HepG2 (cell line): ENCODE measurements around the gene KCNK5. TPM values are rescaled to one million over a fixed set of nuclear protein-coding genes. Genes with fewer than 3 reads are reported as not detected.

Experiments
- ATAC-seq: fragments of 200-7000 bp; cut with Tn5 transposase; 3 replicates; pipeline ENCODE4 v1.9.1; 2020; ENCODE audit warnings: mild to moderate bottlenecking, moderate library complexity
- BruUV-seq: library from RNA; stranded (reverse); fragments of 400-500 nt; replicated peaks from 2 replicates; lab custom pipeline; 2021; lab: Mats Ljungman, UMichigan
- CTCF ChIA-PET: fragments of 300-600 bp; formaldehyde crosslinking; extraction: SDS; loops from one replicate; lab custom pipeline; 2021; ENCODE audit warnings: low total read pairs, inconsistent platforms, low intra/inter-chr PET ratio; lab: Yijun Ruan, JAX
- POLR2A ChIA-PET: fragments of 350-600 bp; sonication (Branson Sonifier 250); formaldehyde crosslinking; loops from one replicate; lab custom pipeline; 2020; ENCODE audit warnings: antibody characterized with exemption, inconsistent platforms; lab: Yijun Ruan, JAX
- DNase-seq: peaks from one replicate; pipeline ENCODE4 v3.0.0-alpha.2; 2015; ENCODE audit warnings: low spot score
- FAIRE-seq: peaks from 3 replicates; lab custom pipeline; 2011; peaks lifted over from hg19 to GRCh38; lab: Jason Lieb, UNC
- H2AFZ ChIP-seq: one replicate; pipeline ENCODE4 v1.6.1; 2011; ENCODE audit warnings: low read length, inconsistent platforms
- H3K27ac ChIP-seq: fragments of 300-600 bp; 3 replicates; pipeline ENCODE4 v1.8.0; 2011; ENCODE audit warnings: mixed run types, mild to moderate bottlenecking, mixed read lengths, low read length, inconsistent platforms; ENCODE audit not compliant: insufficient read depth; ENCODE audit errors: extremely low read length
- H3K27me3 ChIP-seq, 2 experiments: fragments of 200-600 bp in 1 of 2; 2 replicates in 1 of 2; 3 replicates in 1 of 2; pipeline versions ENCODE4 v1.6.0 to v1.8.0; 2011; ENCODE audit warnings: low read length in 2 of 2, mild to moderate bottlenecking in 2 of 2, moderate library complexity in 2 of 2, inconsistent platforms in 1 of 2; ENCODE audit not compliant: insufficient read depth in 2 of 2, control insufficient read depth in 1 of 2
- H3K36me3 ChIP-seq, 2 experiments: fragments of 200-600 bp in 1 of 2; replicated peaks in 1 of 2; 2 replicates in 1 of 2; 3 replicates in 1 of 2; pipeline versions ENCODE4 v1.5.1 to v1.8.0; 2011; ENCODE audit warnings: low read length in 2 of 2, inconsistent platforms in 1 of 2; ENCODE audit not compliant: insufficient read depth in 2 of 2, control insufficient read depth in 1 of 2
- H3K4me1 ChIP-seq: 2 replicates; pipeline ENCODE4 v1.5.1; 2012; ENCODE audit warnings: low read length, inconsistent platforms; ENCODE audit not compliant: insufficient read depth
- H3K4me2 ChIP-seq: 2 replicates; pipeline ENCODE4 v1.6.0; 2011; ENCODE audit warnings: low read depth, low read length, inconsistent platforms
- H3K4me3 ChIP-seq, 3 experiments: fragments of 200-600 bp in 1 of 3; sonication (generic), shearing (Covaris generic) in 1 of 3; replicated peaks in 1 of 3; 2 replicates each; pipeline ENCODE4 v1.5.1; 2011 to 2016; ENCODE audit warnings: low read length in 3 of 3, inconsistent platforms in 2 of 3, low read depth in 2 of 3, mild to moderate bottlenecking in 2 of 3, control low read depth in 1 of 3, mixed read lengths in 1 of 3; ENCODE audit not compliant: insufficient read depth in 1 of 3
- H3K79me2 ChIP-seq: one replicate; pipeline ENCODE4 v1.6.1; 2011; ENCODE audit warnings: low read length, inconsistent platforms; ENCODE audit not compliant: insufficient read depth
- H3K9ac ChIP-seq: 2 replicates; pipeline ENCODE4 v1.6.0; 2011; ENCODE audit warnings: mild to moderate bottlenecking, low read depth, low read length, inconsistent platforms; ENCODE audit not compliant: insufficient read depth
- H3K9me3 ChIP-seq: 2 replicates; pipeline ENCODE4 v1.5.1; 2012; ENCODE audit warnings: mild to moderate bottlenecking, low read length
- H4K20me1 ChIP-seq: 2 replicates; pipeline ENCODE4 v1.6.0; 2011; ENCODE audit warnings: inconsistent platforms, mild to moderate bottlenecking, low read length, moderate library complexity; ENCODE audit not compliant: insufficient read depth
- FOXK1 ChIP-seq: sonication (generic); formaldehyde crosslinking; IDR thresholded peaks from 2 replicates; pipeline ENCODE4 v1.4.0; 2020; ENCODE audit warnings: low read depth, missing genetic modification reagents, borderline replicate concordance
- FOXM1 ChIP-seq: sonication (generic); formaldehyde crosslinking; IDR thresholded peaks from 2 replicates; pipeline ENCODE4 v1.5.0; 2020; ENCODE audit warnings: missing genetic modification reagents
- GTF2F1 ChIP-seq: fragments of 150-350 bp; IDR thresholded peaks from 2 replicates; pipeline ENCODE4 v1.6.1; 2014; ENCODE audit warnings: low read length
- JDP2 ChIP-seq: sonication (generic); formaldehyde crosslinking; IDR thresholded peaks from 2 replicates; pipeline ENCODE4 v1.8.1; 2022; ENCODE audit warnings: missing genetic modification reagents, borderline replicate concordance
- MAFK ChIP-seq, 2 experiments: IDR thresholded peaks in 1 of 2; conservative IDR thresholded peaks in 1 of 2; 2 replicates each; pipeline ENCODE4 v1.6.1; 2011; ENCODE audit warnings: improper control_type of control experiment in 2 of 2, low read length in 2 of 2
- MLLT10 ChIP-seq: sonication (generic); formaldehyde crosslinking; IDR thresholded peaks from 2 replicates; pipeline ENCODE4 v1.4.0; 2020; ENCODE audit warnings: missing genetic modification reagents
- MZF1 ChIP-seq: sonication (generic); formaldehyde crosslinking; IDR thresholded peaks from 2 replicates; pipeline ENCODE4 v1.8.1; 2023; ENCODE audit warnings: mild to moderate bottlenecking, missing genetic modification reagents, borderline replicate concordance
- REPIN1 ChIP-seq: sonication (generic); formaldehyde crosslinking; IDR thresholded peaks from 2 replicates; pipeline ENCODE4 v1.8.0; 2022; ENCODE audit warnings: missing genetic modification reagents, low read depth, mild to moderate bottlenecking, borderline replicate concordance
- SETDB1 ChIP-seq: sonication (generic); formaldehyde crosslinking; IDR thresholded peaks from 2 replicates; pipeline ENCODE4 v1.5.1; 2020; ENCODE audit warnings: missing genetic modification reagents, mild to moderate bottlenecking, borderline replicate concordance
- TBP ChIP-seq: sonication (generic); formaldehyde crosslinking; IDR thresholded peaks from 2 replicates; pipeline ENCODE4 v1.5.0; 2020; ENCODE audit warnings: missing genetic modification reagents
- TGIF2 ChIP-seq: IDR thresholded peaks from 2 replicates; pipeline ENCODE4 v1.6.1; 2016; ENCODE audit warnings: control low read depth, missing compliant biosample characterization
- TRIM24 ChIP-seq: sonication (generic); formaldehyde crosslinking; IDR thresholded peaks from 2 replicates; pipeline ENCODE4 v1.8.0; 2022; ENCODE audit warnings: mild to moderate bottlenecking, missing genetic modification reagents
- U2AF1 ChIP-seq: fragments of 200-400 bp; formaldehyde crosslinking; optimal IDR thresholded peaks from 2 replicates; pipeline ENCODE3; 2017; ENCODE audit warnings: mild to moderate bottlenecking, low read depth, low read length
- ZBTB3 ChIP-seq: sonication (generic); formaldehyde crosslinking; IDR thresholded peaks from 2 replicates; pipeline ENCODE4 v1.4.0; 2020; ENCODE audit warnings: low read depth, mild to moderate bottlenecking, moderate library complexity, missing genetic modification reagents, borderline replicate concordance
- ZNF10 ChIP-seq: sonication (generic); formaldehyde crosslinking; IDR thresholded peaks from 2 replicates; pipeline ENCODE4 v1.4.0; 2020; ENCODE audit warnings: mild to moderate bottlenecking, low read depth, missing genetic modification reagents, borderline replicate concordance
- ZNF17 ChIP-seq: sonication (generic); formaldehyde crosslinking; IDR thresholded peaks from 2 replicates; pipeline ENCODE4 v1.5.0; 2020; ENCODE audit warnings: mild to moderate bottlenecking, missing genetic modification reagents
- ZNF207 ChIP-seq: fragments of 450-650 bp; IDR thresholded peaks from 2 replicates; pipeline ENCODE4 v1.6.1; 2016; ENCODE audit warnings: antibody characterized with exemption, borderline replicate concordance
- ZNF264 ChIP-seq: sonication (generic); formaldehyde crosslinking; IDR thresholded peaks from 2 replicates; pipeline ENCODE4 v1.4.0; 2020; ENCODE audit warnings: missing genetic modification reagents
- ZNF337 ChIP-seq: sonication (generic); formaldehyde crosslinking; IDR thresholded peaks from 2 replicates; pipeline ENCODE4 v1.5.1; 2020; ENCODE audit warnings: missing genetic modification reagents, low read depth, mild to moderate bottlenecking, borderline replicate concordance
- ZNF343 ChIP-seq: sonication (generic); formaldehyde crosslinking; IDR thresholded peaks from 2 replicates; pipeline ENCODE4 v1.4.0; 2020; ENCODE audit warnings: mild to moderate bottlenecking, missing genetic modification reagents
- ZNF724P ChIP-seq: sonication (generic); formaldehyde crosslinking; IDR thresholded peaks from 2 replicates; pipeline ENCODE4 v1.8.0; 2022; ENCODE audit warnings: missing genetic modification reagents, borderline replicate concordance
- ZSCAN9 ChIP-seq: IDR thresholded peaks from 2 replicates; pipeline ENCODE4 v1.6.1; 2016; ENCODE audit warnings: borderline replicate concordance
- WGBS: methylation state at CpG from one replicate; pipeline ENCODE4 v1.1.6; 2017; ENCODE audit warnings: low lambda C conversion rate; 5-methylcytosine and 5-hydroxymethylcytosine counted together
- in situ Hi-C: cut with HindIII; loops from 2 replicates; pipeline ENCODE4 v1.10.0; 2017; ENCODE audit warnings: low pct_unique_long_range_greater_than_20kb; ENCODE audit not compliant: extremely low pct_ligation_motif_present
- intact Hi-C: fragments of 100-400 bp; cut with micrococcal nuclease; formaldehyde crosslinking; loops from one replicate; pipeline ENCODE4 v1.10.0; 2022; ENCODE audit not compliant: unreplicated experiment
- polyA plus RNA-seq, 8 experiments: library from polyadenylated mRNA; depleted of rRNA in 3 of 8; stranded (reverse) in 7 of 8; unstranded in 1 of 8; fragments of >200 nt; fragmentation: Illumina TruSeq in 4 of 8; extraction: Trizol in 4 of 8; gene quantifications; 2 replicates each; pipeline versions ENCODE4 v1.2.1 to v1.2.3, GENCODE V29; 2011 to 2016; ENCODE audit warnings: low read depth in 4 of 8, missing spikeins in 1 of 8, mixed read lengths in 1 of 8; ENCODE audit not compliant: insufficient read depth in 1 of 8
- total RNA-seq, 5 experiments: library from RNA; depleted of rRNA; stranded (reverse); fragments of >200 nt; fragmentation: Illumina TruSeq; extraction: Trizol; gene quantifications; 2 replicates each; pipeline ENCODE4 v1.2.3, GENCODE V29; 2016; ENCODE audit warnings: low read depth in 1 of 5
- TF ChIP-seq, protein P1 (sequence below): sonication (generic); formaldehyde crosslinking; IDR thresholded peaks from 2 replicates; pipeline ENCODE4 v1.5.1; 2020; ENCODE audit warnings: missing genetic modification reagents, mild to moderate bottlenecking, borderline replicate concordance
- TF ChIP-seq, protein P2 (sequence below): sonication (generic); formaldehyde crosslinking; IDR thresholded peaks from 2 replicates; pipeline ENCODE4 v1.4.0; 2020; ENCODE audit warnings: missing genetic modification reagents

KCNK5 gene
- total and polyA plus RNA-seq, 2 of the 13 experiments (the other 11 are each of a cell fraction or from before 2014, with no cell fraction given), result 0.04 TPM; not detected in 1

DNA sequence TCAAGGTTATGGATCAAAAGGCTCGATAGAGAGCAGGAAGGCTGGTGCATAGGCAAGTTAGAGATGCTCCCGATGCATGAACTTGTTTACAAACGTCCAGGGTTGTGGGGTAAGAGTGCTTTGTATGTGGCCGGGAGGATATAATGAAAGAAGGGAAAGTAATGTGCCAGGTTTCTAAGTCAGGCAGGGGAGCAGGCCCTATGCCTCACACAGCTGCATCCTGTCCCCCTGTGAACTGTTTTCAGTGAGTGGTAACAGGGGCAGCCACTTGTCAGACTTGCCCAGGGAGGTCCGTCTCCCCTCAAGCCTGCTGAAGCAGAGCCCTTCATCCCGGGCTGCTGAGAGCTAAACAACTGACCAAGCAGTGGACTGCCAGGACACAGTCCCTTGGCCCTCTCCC lies 19.4 kb downstream of the KCNK5 start (continued):
- TF ChIP-seq, protein P1, sequence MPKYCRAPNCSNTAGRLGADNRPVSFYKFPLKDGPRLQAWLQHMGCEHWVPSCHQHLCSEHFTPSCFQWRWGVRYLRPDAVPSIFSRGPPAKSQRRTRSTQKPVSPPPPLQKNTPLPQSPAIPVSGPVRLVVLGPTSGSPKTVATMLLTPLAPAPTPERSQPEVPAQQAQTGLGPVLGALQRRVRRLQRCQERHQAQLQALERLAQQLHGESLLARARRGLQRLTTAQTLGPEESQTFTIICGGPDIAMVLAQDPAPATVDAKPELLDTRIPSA (CRISPR knock-in tag), result no peak
- TF ChIP-seq FOXK1 (CRISPR knock-in tag) (no peak), ZBTB3 (CRISPR knock-in tag) (no peak), MAFK (conservative IDR thresholded peaks at IDR 0.05 in 1 of 2, IDR thresholded peaks at IDR 0.05 in 1 of 2; ENCODE audit: low read length in 2 of 2) (no peak), ZSCAN9 (CRISPR knock-in tag) (no peak), JDP2 (CRISPR knock-in tag) (no peak), REPIN1 (CRISPR knock-in tag) (no peak), ZNF343 (CRISPR knock-in tag) (no peak)
- TF ChIP-seq, all 625 proteins: peak for 0

DNA sequence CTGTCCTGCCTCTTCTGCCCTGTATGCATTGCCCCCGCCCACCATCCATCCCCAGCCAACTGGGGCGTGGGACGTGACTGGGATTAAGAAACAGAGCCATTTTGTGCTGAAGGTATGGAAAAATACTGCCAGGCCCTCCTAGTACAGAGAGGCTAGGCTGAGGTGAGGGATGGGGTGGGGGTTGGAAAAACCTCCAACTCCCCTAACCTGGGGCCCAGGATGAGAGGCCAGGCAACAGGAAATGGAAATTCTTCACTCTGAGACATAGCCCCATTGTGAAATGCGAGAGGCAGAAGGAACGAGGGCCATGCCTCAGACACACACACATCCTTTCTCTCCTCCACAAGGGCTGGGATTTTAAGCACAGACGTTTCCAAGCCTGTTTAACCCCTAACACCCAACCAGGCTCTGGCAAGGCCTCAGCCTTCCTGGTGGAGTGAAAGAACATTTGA lies 19.9 kb downstream of the KCNK5 start:
- DNase-seq, result no peak
- no peak for ATAC-seq
- no peak for FAIRE-seq
- no peak overlapping the region for H3K27ac ChIP-seq
- H3K9me3 ChIP-seq, result no peaks in the 10 kb centered on the region
- H3K36me3 ChIP-seq, result no peaks in the 10 kb centered on the region
- no peaks in the 10 kb centered on the region; a peak in 1 of 5 replicates for H3K27me3 ChIP-seq
- WGBS, result 37% methylated on average over 6 of the region's 6 CpGs
- POLR2A ChIA-PET, result no interaction called here
- in situ Hi-C loops, result no loop called here
- no TSS peak for BruUV-seq
- intact Hi-C loops, result no loop called here
- no peak overlapping the region for H2AFZ ChIP-seq
- no peak overlapping the region for H3K9ac ChIP-seq
- no peak overlapping the region for H3K4me2 ChIP-seq
- TF ChIP-seq ZNF724P (CRISPR knock-in tag) (no peak), TGIF2 (CRISPR knock-in tag) (no peak), TRIM24 (CRISPR knock-in tag) (no peak), ZNF337 (no peak), FOXM1 (no peak), ZNF10 (no peak), GTF2F1 (no peak), MZF1 (CRISPR knock-in tag) (no peak), U2AF1 (no peak), TBP (CRISPR knock-in tag) (no peak), SETDB1 (no peak), ZNF17 (CRISPR knock-in tag) (no peak), MLLT10 (no peak), ZNF207 (no peak), ZNF264 (CRISPR knock-in tag) (no peak)
- TF ChIP-seq, protein P2, sequence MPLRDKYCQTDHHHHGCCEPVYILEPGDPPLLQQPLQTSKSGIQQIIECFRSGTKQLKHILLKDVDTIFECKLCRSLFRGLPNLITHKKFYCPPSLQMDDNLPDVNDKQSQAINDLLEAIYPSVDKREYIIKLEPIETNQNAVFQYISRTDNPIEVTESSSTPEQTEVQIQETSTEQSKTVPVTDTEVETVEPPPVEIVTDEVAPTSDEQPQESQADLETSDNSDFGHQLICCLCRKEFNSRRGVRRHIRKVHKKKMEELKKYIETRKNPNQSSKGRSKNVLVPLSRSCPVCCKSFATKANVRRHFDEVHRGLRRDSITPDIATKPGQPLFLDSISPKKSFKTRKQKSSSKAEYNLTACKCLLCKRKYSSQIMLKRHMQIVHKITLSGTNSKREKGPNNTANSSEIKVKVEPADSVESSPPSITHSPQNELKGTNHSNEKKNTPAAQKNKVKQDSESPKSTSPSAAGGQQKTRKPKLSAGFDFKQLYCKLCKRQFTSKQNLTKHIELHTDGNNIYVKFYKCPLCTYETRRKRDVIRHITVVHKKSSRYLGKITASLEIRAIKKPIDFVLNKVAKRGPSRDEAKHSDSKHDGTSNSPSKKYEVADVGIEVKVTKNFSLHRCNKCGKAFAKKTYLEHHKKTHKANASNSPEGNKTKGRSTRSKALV, result no peak
- CTCF ChIA-PET, result no interaction called here
- H4K20me1 ChIP-seq, result no peaks in the 10 kb centered on the region
- no peaks in the 10 kb centered on the region for H3K4me1 ChIP-seq
- H3K4me3 ChIP-seq, result no peak overlapping the region
- no peaks in the 10 kb centered on the region for H3K79me2 ChIP-seq
